CD8-positive, alpha-beta memory T cell (primary cell): Measurements from ENCODE around the gene SIGLEC12. TPM values are rescaled to one million over a fixed set of nuclear protein-coding genes. Genes with fewer than 3 reads are reported as not detected.

ENCODE experiments used
- CTCF ChIA-PET: fragments of 350-600 bp; sonication (Branson Sonifier 250); formaldehyde crosslinking; loops from one replicate; lab custom pipeline; 2021; ENCODE audit warnings: antibody characterized with exemption; lab: Charles Lee
- POLR2A ChIA-PET: fragments of 350-600 bp; sonication (Branson Sonifier 250); formaldehyde crosslinking; loops from one replicate; lab custom pipeline; 2021; ENCODE audit warnings: antibody characterized with exemption; lab: Charles Lee
- DNase-seq, 5 donors: peaks; one replicate each; pipeline versions ENCODE4 v3.0.0 to v3.0.0-alpha.2; 2020 to 2022; ENCODE audit warnings: mixed read lengths in 1 of 5
- H3K27ac ChIP-seq: one replicate; pipeline ENCODE4 v1.7.0; 2013; ENCODE audit warnings: low read depth, mild to moderate bottlenecking, low read length, moderate library complexity
- H3K27me3 ChIP-seq: 2 replicates; pipeline ENCODE4 v1.7.0; 2013; ENCODE audit warnings: low read length, mild to moderate bottlenecking; ENCODE audit not compliant: insufficient read depth, poor library complexity, severe bottlenecking
- H3K36me3 ChIP-seq: 2 replicates; pipeline ENCODE4 v1.7.0; 2013; ENCODE audit warnings: mild to moderate bottlenecking, low read length, moderate library complexity; ENCODE audit not compliant: insufficient read depth
- H3K4me1 ChIP-seq: 2 replicates; pipeline ENCODE4 v1.7.0; 2013; ENCODE audit warnings: mild to moderate bottlenecking, low read length, moderate library complexity; ENCODE audit not compliant: insufficient read depth
- H3K4me3 ChIP-seq: 2 replicates; pipeline ENCODE4 v1.7.0; 2013; ENCODE audit warnings: mild to moderate bottlenecking, low read length
- H3K9me3 ChIP-seq: 2 replicates; pipeline ENCODE4 v1.7.0; 2013; ENCODE audit warnings: mild to moderate bottlenecking, low read length
- H3K27ac Mint-ChIP-seq, 8 donors: one replicate each; pipeline ENCODE4 v1.8.0; 2020 to 2021; ENCODE audit warnings: mixed read lengths in 8 of 8, mild to moderate bottlenecking in 6 of 8, inconsistent platforms in 3 of 8, moderate library complexity in 3 of 8
- H3K27me3 Mint-ChIP-seq, 2 donors: one replicate each; pipeline ENCODE4 v1.8.0; 2020 to 2021; ENCODE audit warnings: mixed read lengths in 2 of 2, mild to moderate bottlenecking in 1 of 2, moderate library complexity in 1 of 2
- H3K36me3 Mint-ChIP-seq, 3 donors: one replicate each; pipeline ENCODE4 v1.8.0; 2020 to 2021; ENCODE audit warnings: mixed read lengths in 3 of 3, inconsistent platforms in 1 of 3, mild to moderate bottlenecking in 1 of 3
- H3K4me1 Mint-ChIP-seq, 3 donors: one replicate each; pipeline ENCODE4 v1.8.0; 2020 to 2021; ENCODE audit warnings: mixed read lengths in 3 of 3, inconsistent platforms in 1 of 3, mild to moderate bottlenecking in 1 of 3
- H3K4me3 Mint-ChIP-seq, 7 donors: one replicate each; pipeline ENCODE4 v1.8.0; 2020 to 2021; ENCODE audit warnings: mixed read lengths in 7 of 7, mild to moderate bottlenecking in 6 of 7, moderate library complexity in 4 of 7, inconsistent platforms in 2 of 7
- H3K9me3 Mint-ChIP-seq, 5 donors: one replicate each; pipeline ENCODE4 v1.8.0; 2020 to 2022; ENCODE audit warnings: mixed read lengths in 5 of 5, mild to moderate bottlenecking in 3 of 5, moderate library complexity in 2 of 5, inconsistent platforms in 1 of 5
- polyA plus RNA-seq: library from polyadenylated mRNA; unstranded; fragments of 300-500 nt; fragmentation: Illumina TruSeq; gene quantifications from one replicate; pipeline ENCODE4 v1.2.3, GENCODE V29; 2021
- total RNA-seq, 2 experiments: library from RNA; stranded (reverse); gene quantifications; one replicate each; pipeline ENCODE4 v1.2.3, GENCODE V29; 2021

Gene SIGLEC12
- total and polyA plus RNA-seq, 3 experiments from 2014 or later: 0.31 to 1.0 (median 0.60) TPM

DNA sequence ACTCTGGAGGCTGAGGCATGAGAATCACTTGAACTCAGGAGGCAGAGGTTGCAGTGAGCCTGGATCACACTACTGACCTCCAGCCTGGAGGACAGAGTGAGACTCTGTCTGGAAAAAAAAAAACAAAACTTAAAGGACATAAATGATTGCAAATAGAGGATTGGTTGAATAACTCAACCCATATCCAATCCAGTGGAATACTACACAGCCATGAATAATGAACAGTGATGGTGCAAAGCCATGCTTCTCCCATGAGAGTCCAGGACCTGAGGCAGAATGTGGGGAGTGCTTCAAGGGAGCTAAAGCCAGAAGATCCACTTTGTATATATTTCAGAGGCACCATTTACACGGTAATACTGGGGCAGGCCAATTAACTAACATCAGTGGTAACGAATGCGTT lies 25.4 kb downstream of the SIGLEC12 start:
- Mint-ChIP-seq H3K4me1 (no peaks in the 10 kb centered on the region), H3K27ac (no peak overlapping the region), H3K4me3 (no peak overlapping the region), H3K27me3 (peaks cover 18 to 59% of the 10 kb centered on the region in 2 donors), H3K9me3 (peaks cover 0 to 2% (median 0%) of the 10 kb centered on the region in 5 donors), H3K36me3 (no peaks in the 10 kb centered on the region)
- ChIA-PET POLR2A (no interaction called here), CTCF (no interaction called here)
- no peaks in the 10 kb centered on the region for H3K4me1 ChIP-seq
- H3K36me3 ChIP-seq: no peaks in the 10 kb centered on the region
- H3K4me3 ChIP-seq: no peak overlapping the region
- H3K27ac ChIP-seq: no peak overlapping the region
- H3K9me3 ChIP-seq: no peaks in the 10 kb centered on the region
- no peak for DNase-seq
- H3K27me3 ChIP-seq: no peaks in the 10 kb centered on the region

DNA sequence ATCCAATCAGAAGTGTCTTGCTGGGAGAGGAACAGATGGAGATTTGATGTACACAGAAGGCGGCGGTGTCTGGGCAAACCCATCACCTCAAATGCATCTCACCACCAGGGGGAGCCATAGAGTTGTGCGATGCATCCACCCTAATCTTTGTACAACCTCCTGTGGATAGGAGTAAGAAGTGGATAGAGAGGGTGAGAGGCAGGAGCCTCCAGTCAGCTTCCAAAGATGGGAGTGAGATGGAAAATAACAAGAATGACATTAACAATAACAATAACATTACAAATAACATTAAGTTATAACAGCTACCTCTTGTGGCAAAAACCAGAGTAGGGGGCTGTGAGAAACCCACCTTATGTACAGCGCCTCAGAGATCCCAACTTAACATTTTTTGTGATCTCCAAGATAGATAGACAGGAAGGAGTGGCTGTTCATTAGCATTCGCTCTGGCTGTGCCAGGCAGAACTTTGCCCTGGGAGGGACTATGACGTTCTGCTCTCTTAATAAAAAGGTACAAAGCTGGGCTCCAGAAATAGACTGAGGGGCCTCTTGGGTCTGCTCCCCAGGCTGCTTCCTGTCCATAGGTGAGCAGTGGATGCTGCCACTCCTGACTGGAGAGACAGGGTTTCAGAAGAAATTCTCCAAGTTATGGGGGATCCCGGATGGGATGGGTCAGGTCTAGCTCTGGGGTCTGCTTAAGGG lies 28.4 kb downstream of the SIGLEC12 start:
- H3K4me1 ChIP-seq: no peaks in the 10 kb centered on the region
- H3K9me3 ChIP-seq: no peaks in the 10 kb centered on the region
- peak; percentile 44 to 82 (median 67) for DNase-seq
- no peaks in the 10 kb centered on the region for H3K27me3 ChIP-seq
- no peak overlapping the region for H3K4me3 ChIP-seq
- no peak overlapping the region for H3K27ac ChIP-seq
- H3K27me3 Mint-ChIP-seq: peaks cover 11 to 41% of the 10 kb centered on the region in 2 donors
- H3K4me3 Mint-ChIP-seq: no peak overlapping the region
- H3K36me3 Mint-ChIP-seq: no peaks in the 10 kb centered on the region
- H3K27ac Mint-ChIP-seq: no peak overlapping the region
- POLR2A ChIA-PET: no interaction called here
- H3K4me1 Mint-ChIP-seq: no peaks in the 10 kb centered on the region
- CTCF ChIA-PET: interaction anchor here (0.7 to 3.7 kb wide), 16 partner anchors 9 to 185 kb away, joined by 3 to 21 read pairs (median 3); no protein-coding TSS in a partner anchor
- H3K36me3 ChIP-seq: no peaks in the 10 kb centered on the region
- no peaks in the 10 kb centered on the region for H3K9me3 Mint-ChIP-seq

DNA sequence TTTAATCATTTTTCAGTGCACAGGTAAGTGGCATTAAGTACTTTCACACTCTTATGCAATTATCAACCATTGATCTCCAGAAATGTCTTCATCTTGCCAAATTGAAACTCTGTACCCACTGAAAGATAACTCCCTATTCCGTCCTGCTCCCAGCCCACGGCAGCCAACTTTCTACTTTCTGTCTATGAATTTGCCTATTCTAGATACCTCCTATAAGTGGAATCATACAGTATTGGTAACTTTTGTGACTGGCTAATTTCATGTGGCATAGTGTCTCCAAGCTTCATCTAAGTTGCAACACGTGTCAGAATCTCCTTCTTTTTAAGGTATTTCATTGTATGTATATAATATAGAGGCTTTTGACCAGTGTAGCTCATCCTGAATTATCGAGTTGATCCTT lies 29.0 kb downstream of the SIGLEC12 start:
- no peak overlapping the region for H3K4me3 Mint-ChIP-seq
- Histone ChIP-seq H3K36me3 (no peaks in the 10 kb centered on the region), H3K4me1 (no peaks in the 10 kb centered on the region), H3K9me3 (no peaks in the 10 kb centered on the region), H3K27me3 (no peaks in the 10 kb centered on the region), H3K27ac (no peak overlapping the region), H3K4me3 (no peak overlapping the region)
- POLR2A ChIA-PET: no interaction called here
- peaks cover 0 to 4% (median 0%) of the 10 kb centered on the region in 3 donors for H3K4me1 Mint-ChIP-seq
- H3K36me3 Mint-ChIP-seq: no peaks in the 10 kb centered on the region
- DNase-seq: no peak
- H3K9me3 Mint-ChIP-seq: no peaks in the 10 kb centered on the region
- H3K27me3 Mint-ChIP-seq: peaks cover 11 to 38% of the 10 kb centered on the region in 2 donors
- H3K27ac Mint-ChIP-seq: no peak overlapping the region
- CTCF ChIA-PET: interaction anchor here (0.7 to 3.7 kb wide), 12 partner anchors 10 to 186 kb away, joined by 3 to 21 read pairs (median 5); no protein-coding TSS in a partner anchor

DNA sequence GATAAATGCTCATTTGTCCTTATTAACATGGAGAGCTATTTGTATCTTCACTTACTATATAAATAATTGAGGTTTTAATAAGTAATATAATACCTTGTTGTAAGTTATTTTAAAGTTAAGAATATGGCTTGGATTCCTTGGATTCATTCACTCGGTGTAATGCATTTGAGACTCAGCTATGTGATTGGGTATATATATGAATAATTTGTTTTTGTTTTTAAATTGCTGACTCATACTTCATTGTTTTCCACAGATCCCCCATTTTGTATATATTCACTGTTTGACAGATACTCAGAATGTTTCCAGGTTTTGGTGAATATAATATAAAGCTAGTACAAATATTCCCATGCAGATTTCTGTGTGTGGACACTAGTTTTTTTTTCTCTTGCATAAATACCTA lies 30.1 kb downstream of the SIGLEC12 start:
- peaks cover 0 to 5% (median 0%) of the 10 kb centered on the region in 3 donors for H3K4me1 Mint-ChIP-seq
- H3K27me3 Mint-ChIP-seq: peaks cover 11 to 36% of the 10 kb centered on the region in 2 donors

DNA sequence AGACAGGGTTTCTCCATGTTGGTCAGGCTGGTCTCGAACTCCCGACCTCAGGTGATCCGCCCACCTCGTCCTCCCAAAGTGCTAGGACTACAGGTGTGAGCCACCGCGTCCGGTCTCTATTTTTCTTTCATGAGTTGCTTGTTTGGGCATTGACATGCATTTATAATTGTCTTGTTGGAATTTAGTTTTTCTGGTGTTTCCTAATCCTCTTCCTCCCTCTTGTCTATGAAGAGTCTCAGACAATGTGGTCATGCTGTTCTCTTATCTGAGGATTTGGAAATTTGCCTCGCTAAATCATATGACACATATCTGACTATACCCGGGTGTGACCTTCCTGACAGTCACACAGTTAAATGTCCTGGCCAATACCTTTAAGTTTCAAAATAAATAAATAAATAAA lies 30.6 kb downstream of the SIGLEC12 start:
- Mint-ChIP-seq H3K4me3 (no peak overlapping the region), H3K4me1 (peaks cover 0 to 5% (median 0%) of the 10 kb centered on the region in 3 donors), H3K27me3 (peaks cover 11 to 31% of the 10 kb centered on the region in 2 donors), H3K36me3 (no peaks in the 10 kb centered on the region), H3K9me3 (no peaks in the 10 kb centered on the region), H3K27ac (no peak overlapping the region)
- Histone ChIP-seq H3K9me3 (no peaks in the 10 kb centered on the region), H3K27me3 (no peaks in the 10 kb centered on the region), H3K4me1 (no peaks in the 10 kb centered on the region), H3K36me3 (no peaks in the 10 kb centered on the region), H3K4me3 (no peak overlapping the region), H3K27ac (no peak overlapping the region)
- ChIA-PET CTCF (interaction anchor here (1.0 kb wide), 1 partner anchor 27 kb away, joined by 3 read pairs; no protein-coding TSS in a partner anchor), POLR2A (no interaction called here)
- DNase-seq: no peak

More for the DNA sequence above, 30.1 kb downstream of the SIGLEC12 start:
- Histone ChIP-seq H3K4me3 (no peak overlapping the region), H3K4me1 (no peaks in the 10 kb centered on the region), H3K27ac (no peak overlapping the region), H3K27me3 (no peaks in the 10 kb centered on the region), H3K9me3 (no peaks in the 10 kb centered on the region), H3K36me3 (no peaks in the 10 kb centered on the region)
- no peaks in the 10 kb centered on the region for H3K9me3 Mint-ChIP-seq
- ChIA-PET CTCF (interaction anchor here (0.9 to 3.7 kb wide), 4 partner anchors 9 to 187 kb away, joined by 3 to 21 read pairs (median 4); no protein-coding TSS in a partner anchor), POLR2A (no interaction called here)
- no peaks in the 10 kb centered on the region for H3K36me3 Mint-ChIP-seq
- H3K27ac Mint-ChIP-seq: no peak overlapping the region
- no peak for DNase-seq
- H3K4me3 Mint-ChIP-seq: no peak overlapping the region

DNA sequence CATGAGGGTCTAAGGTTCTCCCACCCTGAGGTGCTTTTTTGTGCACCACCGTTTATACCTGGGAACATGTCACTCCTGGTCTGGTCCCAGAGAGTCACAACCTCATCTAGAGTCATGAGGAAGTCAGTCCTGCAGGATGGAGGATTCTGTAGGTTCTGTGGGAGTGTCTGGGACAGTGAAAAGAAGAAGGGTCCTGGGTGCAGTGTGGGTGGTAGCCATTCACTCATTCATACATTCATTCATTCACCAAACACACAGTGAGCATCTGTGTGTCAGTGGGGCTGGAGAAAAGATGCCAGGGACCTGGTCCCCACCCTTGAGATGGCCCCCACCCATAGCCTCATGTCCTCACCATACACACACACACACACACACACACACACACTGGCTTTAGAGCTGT lies 32.0 kb downstream of the SIGLEC12 start:
- Histone ChIP-seq H3K36me3 (no peaks in the 10 kb centered on the region), H3K4me1 (no peaks in the 10 kb centered on the region), H3K9me3 (no peaks in the 10 kb centered on the region), H3K4me3 (no peak overlapping the region), H3K27ac (peak overlapping the region; percentile 74), H3K27me3 (no peaks in the 10 kb centered on the region)
- H3K4me1 Mint-ChIP-seq: peaks cover 0 to 5% (median 0%) of the 10 kb centered on the region in 3 donors
- H3K27me3 Mint-ChIP-seq: peaks cover 15 to 34% of the 10 kb centered on the region in 2 donors
- no peak overlapping the region for H3K4me3 Mint-ChIP-seq
- no peak overlapping the region for H3K27ac Mint-ChIP-seq
- ChIA-PET CTCF (interaction anchor here (1.3 kb wide), 1 partner anchor 48 kb away, joined by 3 read pairs; no protein-coding TSS in a partner anchor), POLR2A (no interaction called here)
- H3K36me3 Mint-ChIP-seq: no peaks in the 10 kb centered on the region
- DNase-seq: no peak
- H3K9me3 Mint-ChIP-seq: no peaks in the 10 kb centered on the region

DNA sequence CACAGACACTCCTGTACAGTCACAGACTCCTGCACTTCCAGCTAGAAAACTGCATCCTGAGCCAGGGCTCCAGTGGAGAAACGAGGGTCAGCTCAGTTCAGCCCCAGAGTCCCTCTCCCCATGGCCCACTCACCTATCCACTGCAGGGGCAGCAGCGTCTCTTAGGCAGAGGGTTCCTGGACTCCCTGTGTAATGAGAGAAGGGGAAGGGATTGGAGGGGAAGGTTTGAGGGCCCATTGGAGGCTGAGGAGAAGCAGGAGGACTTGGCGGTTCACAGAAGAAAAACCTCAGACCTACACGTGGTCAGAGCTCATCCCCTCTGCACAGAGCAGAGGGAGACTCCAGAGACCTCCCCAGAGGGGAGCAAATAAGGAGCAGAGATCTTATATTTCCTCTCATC lies 32.4 kb downstream of the SIGLEC12 start:
- H3K4me1 Mint-ChIP-seq: peaks cover 0 to 8% (median 1%) of the 10 kb centered on the region in 3 donors
- peaks cover 15 to 33% of the 10 kb centered on the region in 2 donors for H3K27me3 Mint-ChIP-seq
- DNase-seq: no peak
- no peaks in the 10 kb centered on the region for H3K36me3 ChIP-seq
- H3K9me3 Mint-ChIP-seq: no peaks in the 10 kb centered on the region
- H3K9me3 ChIP-seq: no peaks in the 10 kb centered on the region
- no peak overlapping the region for H3K27ac Mint-ChIP-seq
- no peaks in the 10 kb centered on the region for H3K36me3 Mint-ChIP-seq
- ChIA-PET POLR2A (no interaction called here), CTCF (interaction anchor here (1.3 kb wide), 1 partner anchor 48 kb away, joined by 3 read pairs; no protein-coding TSS in a partner anchor)
- H3K4me3 ChIP-seq: no peak overlapping the region
- H3K27ac ChIP-seq: peak overlapping the region; percentile 74
- no peaks in the 10 kb centered on the region for H3K27me3 ChIP-seq
- H3K4me3 Mint-ChIP-seq: no peak overlapping the region
- no peaks in the 10 kb centered on the region for H3K4me1 ChIP-seq

DNA sequence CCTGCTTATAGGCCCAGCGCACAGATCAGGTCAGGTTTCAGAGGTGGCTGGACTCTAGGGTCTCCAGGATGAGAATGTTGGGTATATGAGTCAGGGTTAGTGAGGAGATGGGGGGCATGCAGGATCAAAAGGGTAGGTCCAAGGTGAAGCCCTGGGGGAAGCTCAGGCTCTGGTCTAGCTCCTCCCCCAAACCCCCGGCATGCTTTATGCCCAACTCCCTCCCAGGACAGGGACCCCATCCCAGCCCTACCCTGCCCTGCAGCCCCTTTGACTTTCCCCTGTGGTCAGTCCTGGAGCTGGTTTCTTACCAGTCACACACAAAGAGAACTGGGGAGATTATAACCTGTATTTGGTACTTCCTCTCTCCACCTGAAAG lies 33.1 kb downstream of the SIGLEC12 start:
- Histone ChIP-seq H3K27ac (peak overlapping the region; percentile 74), H3K36me3 (no peaks in the 10 kb centered on the region), H3K4me1 (no peaks in the 10 kb centered on the region), H3K27me3 (no peaks in the 10 kb centered on the region), H3K4me3 (no peak overlapping the region), H3K9me3 (no peaks in the 10 kb centered on the region)
- POLR2A ChIA-PET: no interaction called here
- H3K4me1 Mint-ChIP-seq: peaks cover 0 to 8% (median 1%) of the 10 kb centered on the region in 3 donors
- peaks cover 18 to 34% of the 10 kb centered on the region in 2 donors for H3K27me3 Mint-ChIP-seq
- no peaks in the 10 kb centered on the region for H3K9me3 Mint-ChIP-seq
- H3K36me3 Mint-ChIP-seq: no peaks in the 10 kb centered on the region
- CTCF ChIA-PET: interaction anchor here (1.3 kb wide), 1 partner anchor 47 kb away, joined by 3 read pairs; no protein-coding TSS in a partner anchor
- no peak overlapping the region for H3K4me3 Mint-ChIP-seq
- peak overlapping the region in 2 of 8 donors; percentile 33 to 81 for H3K27ac Mint-ChIP-seq
- DNase-seq: no peak
